Astrocyte (in vitro differentiated cells and primary cell): ENCODE measurements around the gene PKDCC. TPM values are rescaled to one million over a fixed set of nuclear protein-coding genes. Genes with fewer than 3 reads are reported as not detected.

ENCODE experiments used
- DNase-seq: peaks from one replicate; pipeline ENCODE4 v3.0.0-alpha.2; 2010; ENCODE audit warnings: low read depth
- FAIRE-seq: peaks from 2 replicates; lab custom pipeline; 2011; peaks lifted over from hg19 to GRCh38; lab: Jason Lieb, UNC
- H2AFZ ChIP-seq: 2 replicates; pipeline ENCODE4 v1.6.0; 2012; ENCODE audit warnings: low read depth, low read length, inconsistent platforms
- H3K27ac ChIP-seq: 2 replicates; pipeline ENCODE4 v1.5.1; 2011; ENCODE audit warnings: low read depth, low read length, inconsistent platforms
- H3K27me3 ChIP-seq: 2 replicates; pipeline ENCODE4 v1.6.0; 2011; ENCODE audit warnings: low read length, inconsistent platforms; ENCODE audit not compliant: insufficient read depth
- H3K36me3 ChIP-seq: 2 replicates; pipeline ENCODE4 v1.5.1; 2011; ENCODE audit warnings: low read length, inconsistent platforms; ENCODE audit not compliant: insufficient read depth
- H3K4me1 ChIP-seq: 2 replicates; pipeline ENCODE4 v1.5.1; 2011; ENCODE audit warnings: low read length, inconsistent platforms; ENCODE audit not compliant: insufficient read depth
- H3K4me2 ChIP-seq: 2 replicates; pipeline ENCODE4 v1.6.0; 2012; ENCODE audit warnings: low read length, inconsistent platforms
- H3K4me3 ChIP-seq: 2 replicates; pipeline ENCODE4 v1.5.1; 2011; ENCODE audit warnings: low read depth, mild to moderate bottlenecking, low read length, inconsistent platforms; ENCODE audit not compliant: insufficient read depth
- H3K79me2 ChIP-seq: 2 replicates; pipeline ENCODE4 v1.6.0; 2012; ENCODE audit warnings: mild to moderate bottlenecking, low read length, inconsistent platforms; ENCODE audit not compliant: insufficient read depth
- H3K9ac ChIP-seq: 2 replicates; pipeline ENCODE4 v1.6.0; 2012; ENCODE audit warnings: mild to moderate bottlenecking, low read length, inconsistent platforms
- H3K9me3 ChIP-seq: 2 replicates; pipeline ENCODE4 v1.5.1; 2012; ENCODE audit warnings: low read depth, mild to moderate bottlenecking, low read length, inconsistent platforms; ENCODE audit not compliant: insufficient read depth
- H4K20me1 ChIP-seq: 2 replicates; pipeline ENCODE4 v1.6.0; 2012; ENCODE audit warnings: low read length, inconsistent platforms; ENCODE audit not compliant: insufficient read depth
- H3K27ac Mint-ChIP-seq: one replicate; pipeline ENCODE4 v1.8.0; 2021; ENCODE audit warnings: mild to moderate bottlenecking, mixed read lengths; ENCODE audit not compliant: unreplicated experiment
- H3K27me3 Mint-ChIP-seq: one replicate; pipeline ENCODE4 v1.8.0; 2021; ENCODE audit warnings: low read depth, mixed read lengths; ENCODE audit not compliant: unreplicated experiment
- H3K36me3 Mint-ChIP-seq: one replicate; pipeline ENCODE4 v1.8.0; 2021; ENCODE audit warnings: low read depth, mixed read lengths; ENCODE audit not compliant: unreplicated experiment
- H3K4me1 Mint-ChIP-seq: one replicate; pipeline ENCODE4 v1.8.0; 2021; ENCODE audit warnings: low read depth, mixed read lengths; ENCODE audit not compliant: unreplicated experiment
- H3K4me3 Mint-ChIP-seq: one replicate; pipeline ENCODE4 v1.8.0; 2021; ENCODE audit warnings: mild to moderate bottlenecking, moderate library complexity, mixed read lengths; ENCODE audit not compliant: unreplicated experiment
- H3K9me3 Mint-ChIP-seq: one replicate; pipeline ENCODE4 v1.8.0; 2021; ENCODE audit warnings: mild to moderate bottlenecking, mixed read lengths; ENCODE audit not compliant: unreplicated experiment
- CTCF ChIP-seq: IDR thresholded peaks from 2 replicates; pipeline ENCODE4 v1.5.1; 2011; ENCODE audit warnings: low read depth, mild to moderate bottlenecking, inconsistent platforms, low read length, moderate library complexity; ENCODE audit not compliant: insufficient read depth
- EZH2 ChIP-seq: IDR thresholded peaks from 2 replicates; pipeline ENCODE4 v1.6.1; 2012; ENCODE audit warnings: mild to moderate bottlenecking, low read length, inconsistent platforms; ENCODE audit not compliant: insufficient read depth
- total RNA-seq: library from RNA; stranded (reverse); gene quantifications from 2 replicates; pipeline ENCODE4 v1.2.1, GENCODE V29; 2021

Gene PKDCC
- total RNA-seq, 1 donor from 2014 or later = 6.9 TPM

DNA sequence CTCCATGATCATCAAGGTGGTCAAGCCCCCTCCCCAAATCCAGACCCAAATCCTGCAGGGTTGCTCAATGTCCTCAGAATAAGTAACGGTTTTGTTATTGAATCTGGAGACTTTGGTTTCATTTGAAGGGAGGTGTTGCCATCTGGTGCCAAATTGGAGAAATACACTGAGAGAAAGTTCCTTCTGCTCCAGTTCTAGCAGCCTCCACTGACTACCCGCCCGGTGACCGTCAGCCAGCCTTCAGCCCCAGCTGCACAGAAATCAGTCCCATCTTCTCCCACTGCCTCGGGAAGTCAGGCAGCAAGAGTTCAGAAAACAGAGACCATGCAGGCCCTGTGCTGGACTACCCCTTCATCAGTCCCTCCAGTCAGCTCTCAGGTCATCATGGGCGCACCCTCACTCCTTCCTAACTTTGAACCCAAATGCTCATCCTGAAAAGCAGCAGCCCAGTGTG lies 38.7 kb downstream of the PKDCC start:
- Histone ChIP-seq H3K4me3 (no peak overlapping the region), H2AFZ (peak overlapping the region; percentile 21), H3K79me2 (no peaks in the 10 kb centered on the region), H4K20me1 (no peaks in the 10 kb centered on the region), H3K27me3 (no peaks in the 10 kb centered on the region), H3K4me1 (peaks cover 2% of the 10 kb centered on the region), H3K27ac (no peak overlapping the region), H3K9me3 (no peaks in the 10 kb centered on the region), H3K4me2 (no peak overlapping the region), H3K36me3 (no peaks in the 10 kb centered on the region), H3K9ac (no peak overlapping the region)
- FAIRE-seq (no peak), DNase-seq (no peak)
- no peak overlapping the region for H3K27ac Mint-ChIP-seq
- H3K27me3 Mint-ChIP-seq = peaks cover 8% of the 10 kb centered on the region
- H3K4me1 Mint-ChIP-seq = peaks cover 4% of the 10 kb centered on the region
- no peaks in the 10 kb centered on the region for H3K36me3 Mint-ChIP-seq
- H3K4me3 Mint-ChIP-seq = no peak overlapping the region
- peak; percentile 70 for TF ChIP-seq CTCF
- no peak for TF ChIP-seq EZH2
- no peaks in the 10 kb centered on the region for H3K9me3 Mint-ChIP-seq

- H3K9me3 Mint-ChIP-seq = no peaks in the 10 kb centered on the region
- H3K9ac ChIP-seq = no peak overlapping the region
- no peak overlapping the region for H3K4me3 Mint-ChIP-seq
- H3K27ac Mint-ChIP-seq = no peak overlapping the region
- FAIRE-seq (no peak), DNase-seq (no peak)
- H3K9me3 ChIP-seq = no peaks in the 10 kb centered on the region
- H3K4me1 ChIP-seq = peaks cover 2% of the 10 kb centered on the region
- no peak overlapping the region for H3K27ac ChIP-seq
- H3K4me2 ChIP-seq = no peak overlapping the region
- no peak overlapping the region for H3K4me3 ChIP-seq
- peaks cover 8% of the 10 kb centered on the region for H3K4me1 Mint-ChIP-seq
- no peak overlapping the region for H2AFZ ChIP-seq
- H3K79me2 ChIP-seq = no peaks in the 10 kb centered on the region
- H4K20me1 ChIP-seq = no peaks in the 10 kb centered on the region
- H3K36me3 Mint-ChIP-seq = no peaks in the 10 kb centered on the region
- no peaks in the 10 kb centered on the region for H3K36me3 ChIP-seq
- TF ChIP-seq EZH2 (no peak), CTCF (no peak)
- no peaks in the 10 kb centered on the region for H3K27me3 ChIP-seq
- peaks cover 10% of the 10 kb centered on the region for H3K27me3 Mint-ChIP-seq
Measured at GRCh38 chr2:42087137-42087856, 39.5 kb downstream of the PKDCC start.

- Histone ChIP-seq H3K27me3 (no peaks in the 10 kb centered on the region), H3K36me3 (no peaks in the 10 kb centered on the region), H3K79me2 (no peaks in the 10 kb centered on the region), H3K9me3 (no peaks in the 10 kb centered on the region), H3K4me3 (no peak overlapping the region), H2AFZ (no peak overlapping the region), H3K4me2 (no peak overlapping the region), H3K9ac (no peak overlapping the region), H3K4me1 (peaks cover 2% of the 10 kb centered on the region), H3K27ac (no peak overlapping the region), H4K20me1 (no peaks in the 10 kb centered on the region)
- H3K4me3 Mint-ChIP-seq = no peak overlapping the region
- TF ChIP-seq CTCF (no peak), EZH2 (no peak)
- FAIRE-seq (no peak), DNase-seq (no peak)
- no peaks in the 10 kb centered on the region for H3K9me3 Mint-ChIP-seq
- H3K4me1 Mint-ChIP-seq = peaks cover 8% of the 10 kb centered on the region
- no peaks in the 10 kb centered on the region for H3K36me3 Mint-ChIP-seq
- peaks cover 10% of the 10 kb centered on the region for H3K27me3 Mint-ChIP-seq
- no peak overlapping the region for H3K27ac Mint-ChIP-seq
Measured at GRCh38 chr2:42087857-42088195, 40.0 kb downstream of the PKDCC start.
